Body of pancreas (tissue), 4 donors: Measurements from ENCODE around the gene EML5.

Experiments used
- CTCF ChIP-seq, 7 experiments: fragments of 450-650 bp in 4 of 7; fragments of 200-600 bp in 3 of 7; sonication (generic) in 3 of 7; IDR thresholded peaks; one replicate each; pipeline ENCODE4 v1.5.1; 2016 to 2019; ENCODE audit warnings: antibody characterized with exemption in 7 of 7
- POLR2A ChIP-seq, 3 donors: fragments of 450-650 bp; IDR thresholded peaks; one replicate each; pipeline ENCODE4 v1.6.1; 2016; ENCODE audit warnings: antibody characterized with exemption in 3 of 3, mild to moderate bottlenecking in 2 of 3

- TF ChIP-seq CTCF (IDR thresholded peaks at IDR 0.05) = no peak
- TF ChIP-seq POLR2A (IDR thresholded peaks at IDR 0.05) = no peak
These were observed 5.4 kb upstream of the EML5 start for GRCh38 chr14:88798156-88798555.
